A549 (cell line): ENCODE data around the gene OR51A7. TPM values are rescaled to one million over a fixed set of nuclear protein-coding genes. Genes with fewer than 3 reads are reported as not detected.

Source experiments
- ATAC-seq, 2 experiments: fragments of 200-7000 bp in 1 of 2; fragments of >200 bp in 1 of 2; cut with Nextera tagmentation in 1 of 2; cut with Tn5 transposase in 1 of 2; 3 replicates each; pipeline versions ENCODE4 v1.8.0 to v1.9.1; 2018 to 2020; ENCODE audit warnings: mild to moderate bottlenecking in 1 of 2, moderate library complexity in 1 of 2
- CTCF ChIA-PET: fragments of 300-600 bp; sonication (Branson Sonifier 250); formaldehyde crosslinking; extraction: SDS; loops from one replicate; lab custom pipeline; 2021; ENCODE audit warnings: antibody characterized with exemption, inconsistent platforms; lab: Yijun Ruan, JAX
- POLR2A ChIA-PET: fragments of 350-600 bp; formaldehyde crosslinking; extraction: SDS; loops from one replicate; lab custom pipeline; 2021; ENCODE audit warnings: antibody characterized with exemption, inconsistent platforms; lab: Yijun Ruan, JAX
- DNase-seq, 2 experiments: peaks; one replicate each; pipeline versions ENCODE4 v3.0.0 to v3.0.0-alpha.2; 2011 to 2016; ENCODE audit warnings: low read depth in 1 of 2, low spot score in 1 of 2
- FAIRE-seq: peaks from 2 replicates; lab custom pipeline; 2011; peaks lifted over from hg19 to GRCh38; lab: Jason Lieb, UNC
- H3K27ac ChIP-seq, 2 experiments: fragments of >200 bp; sonication (Bioruptor Twin); formaldehyde crosslinking; 3 replicates each; pipeline ENCODE4 v1.5.1; 2016 to 2017
- H3K4me1 ChIP-seq: fragments of >200 bp; sonication (Bioruptor Twin); formaldehyde crosslinking; 3 replicates; pipeline ENCODE4 v1.6.1; 2016
- H3K4me2 ChIP-seq: fragments of >200 bp; sonication (Bioruptor Twin); formaldehyde crosslinking; 3 replicates; pipeline ENCODE4 v1.6.1; 2016
- H3K4me3 ChIP-seq: fragments of >200 bp; sonication (Bioruptor Twin); formaldehyde crosslinking; 3 replicates; pipeline ENCODE4 v1.5.1; 2016
- H3K9me3 ChIP-seq: fragments of >200 bp; sonication (Bioruptor Twin); formaldehyde crosslinking; 3 replicates; pipeline ENCODE4 v1.6.1; 2016
- BHLHE40 ChIP-seq: IDR thresholded peaks from 2 replicates; pipeline ENCODE4 v1.6.1; 2012; ENCODE audit warnings: low read depth, low read length, inconsistent platforms
- CHD2 ChIP-seq: fragments of 150-350 bp; IDR thresholded peaks from 2 replicates; pipeline ENCODE4 v1.6.1; 2014; ENCODE audit warnings: low read length; ENCODE audit not compliant: partially characterized antibody
- EHMT2 ChIP-seq: fragments of 200-600 bp; sonication (generic); IDR thresholded peaks from 2 replicates; pipeline ENCODE4 v1.6.1; 2016; ENCODE audit warnings: antibody characterized with exemption, low read depth, mild to moderate bottlenecking, moderate library complexity
- HOXB5 ChIP-seq: fragments of 250-450 bp; sonication (Bioruptor Pico); IDR thresholded peaks from 2 replicates; pipeline ENCODE4 v1.5.0; 2020; ENCODE audit warnings: mild to moderate bottlenecking, moderate library complexity
- JUNB ChIP-seq: fragments of >200 bp; sonication (Bioruptor Twin); formaldehyde crosslinking; IDR thresholded peaks from 2 replicates; pipeline ENCODE4 v1.6.1; 2016
- KDM5A ChIP-seq: fragments of 200-600 bp; sonication (generic); IDR thresholded peaks from 2 replicates; pipeline ENCODE4 v1.6.1; 2016; ENCODE audit warnings: antibody characterized with exemption, mild to moderate bottlenecking
- MAFK ChIP-seq: fragments of 450-650 bp; IDR thresholded peaks from 2 replicates; pipeline ENCODE4 v1.6.1; 2014; ENCODE audit not compliant: partially characterized antibody
- NFE2L2 ChIP-seq: fragments of 150-350 bp; conservative IDR thresholded peaks from 2 replicates; pipeline ENCODE4 v1.6.1; 2014; ENCODE audit warnings: low read length
- NR3C1 ChIP-seq: fragments of >200 bp; sonication (Bioruptor Twin); formaldehyde crosslinking; IDR thresholded peaks from 3 replicates; pipeline ENCODE4 v1.6.1; 2017
- POLR2AphosphoS2 ChIP-seq: conservative IDR thresholded peaks from 2 replicates; pipeline ENCODE4 v1.6.1; 2012; ENCODE audit warnings: low read length, improper control_type of control experiment, inconsistent platforms
- RARB ChIP-seq: fragments of 250-450 bp; sonication (Bioruptor Pico); IDR thresholded peaks from 2 replicates; pipeline ENCODE4 v1.8.0; 2021; ENCODE audit warnings: mild to moderate bottlenecking, moderate library complexity
- RFX5 ChIP-seq: fragments of 450-650 bp; IDR thresholded peaks from 2 replicates; pipeline ENCODE4 v1.7.1; 2014; ENCODE audit warnings: antibody characterized with exemption, mild to moderate bottlenecking, moderate library complexity
- SREBF2 ChIP-seq: fragments of 450-650 bp; IDR thresholded peaks from 2 replicates; pipeline ENCODE4 v1.6.1; 2014; ENCODE audit warnings: mild to moderate bottlenecking, moderate library complexity
- TFCP2L1 ChIP-seq: fragments of 250-450 bp; sonication (Bioruptor Pico); IDR thresholded peaks from 2 replicates; pipeline ENCODE4 v1.5.0; 2021; ENCODE audit warnings: mild to moderate bottlenecking
- ZFP36 ChIP-seq: fragments of 450-650 bp; IDR thresholded peaks from 2 replicates; pipeline ENCODE4 v1.6.1; 2014; ENCODE audit warnings: borderline replicate concordance; ENCODE audit not compliant: partially characterized antibody
- WGBS: methylation state at CpG from one replicate; pipeline ENCODE4 v1.1.6; 2017; ENCODE audit errors: missing lambda C conversion rate; 5-methylcytosine and 5-hydroxymethylcytosine counted together
- polyA plus RNA-seq, 4 experiments: library from polyadenylated mRNA; depleted of rRNA in 3 of 4; stranded (reverse); fragments of >200 nt; fragmentation: RNase III in 1 of 4; extraction: RNeasy Plus Mini Kit Qiagen cat#74134 plus additional on column Dnase treatment in 1 of 4; gene quantifications; 2 replicates in 3 of 4; 3 replicates in 1 of 4; pipeline ENCODE4 v1.2.3, GENCODE V29; 2011 to 2017
- TF ChIP-seq, protein P1 (sequence below): fragments of 250-450 bp; sonication (Bioruptor Pico); IDR thresholded peaks from 2 replicates; pipeline ENCODE4 v1.5.0; 2021; ENCODE audit warnings: mild to moderate bottlenecking, moderate library complexity, borderline replicate concordance
- TF ChIP-seq, protein P2 (sequence below): fragments of 250-450 bp; sonication (Bioruptor Pico); IDR thresholded peaks from 2 replicates; pipeline ENCODE4 v1.5.0; 2020; ENCODE audit warnings: low read depth, mild to moderate bottlenecking, moderate library complexity

The OR51A7 gene
- polyA plus RNA-seq, 2 of the 4 experiments (the other 2 are of a cell fraction): not detected

DNA sequence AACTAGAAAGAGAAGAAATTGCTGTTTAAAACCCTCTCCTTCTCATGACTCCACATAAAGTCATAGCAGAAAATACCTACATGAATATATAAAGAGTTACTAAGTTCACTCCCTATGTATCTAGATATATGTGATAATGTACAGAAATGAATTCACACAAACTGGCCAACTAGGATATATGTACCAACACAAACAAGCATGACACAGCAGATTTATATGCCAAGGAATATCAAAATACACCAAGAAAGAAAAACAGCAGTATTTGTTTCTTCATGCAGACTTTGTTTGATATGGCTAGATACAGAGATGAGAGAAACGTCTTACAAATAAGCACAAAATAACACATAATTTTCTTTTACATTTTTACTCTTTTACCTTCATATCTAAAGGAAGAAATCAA lies 18.7 kb downstream of the OR51A7 start:
- TF ChIP-seq MAFK: peak; percentile 71
- peak; percentile 42 for TF ChIP-seq NFE2L2
- no peak for TF ChIP-seq ZFP36
- ATAC-seq: no peak
- POLR2A ChIA-PET: no interaction called here

DNA sequence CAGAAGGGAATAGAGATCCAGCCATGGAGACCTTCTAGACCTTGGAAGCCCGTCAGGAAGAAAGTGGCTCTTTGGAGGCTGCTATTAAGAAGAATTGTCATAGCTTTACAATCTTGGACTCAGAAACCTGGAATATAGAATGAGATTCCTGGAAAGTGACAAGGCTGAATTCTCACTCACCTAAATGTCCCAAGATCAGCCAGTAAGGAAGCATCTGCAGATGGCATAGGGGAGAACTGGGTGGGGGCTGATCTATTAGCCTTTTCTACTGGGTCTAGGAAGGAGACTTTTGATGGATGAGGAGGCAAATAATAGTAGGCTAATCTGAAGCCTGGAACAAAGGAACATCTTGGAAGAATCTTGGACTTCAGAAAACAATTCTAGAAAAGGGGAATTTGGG lies 20.7 kb downstream of the OR51A7 start, which contains the start of gene OR51G1:
OR51G1 (minus strand) TSS at position 101 of the 400 bp plus-strand sequence; CDS start at position 101, 0 bp downstream.
- CTCF ChIA-PET: no interaction called here

More for the DNA sequence above, 18.7 kb downstream of the OR51A7 start:
- CTCF ChIA-PET: no interaction called here
- no peaks in the 10 kb centered on the region for H3K9me3 ChIP-seq
- WGBS: 2% methylated on average over 1 of the region's 1 CpG
- H3K4me3 ChIP-seq: no peak overlapping the region
- no peak for DNase-seq
- H3K4me2 ChIP-seq: no peak overlapping the region
- no peak for FAIRE-seq
- H3K27ac ChIP-seq: no peak overlapping the region
- no peaks in the 10 kb centered on the region for H3K4me1 ChIP-seq

DNA sequence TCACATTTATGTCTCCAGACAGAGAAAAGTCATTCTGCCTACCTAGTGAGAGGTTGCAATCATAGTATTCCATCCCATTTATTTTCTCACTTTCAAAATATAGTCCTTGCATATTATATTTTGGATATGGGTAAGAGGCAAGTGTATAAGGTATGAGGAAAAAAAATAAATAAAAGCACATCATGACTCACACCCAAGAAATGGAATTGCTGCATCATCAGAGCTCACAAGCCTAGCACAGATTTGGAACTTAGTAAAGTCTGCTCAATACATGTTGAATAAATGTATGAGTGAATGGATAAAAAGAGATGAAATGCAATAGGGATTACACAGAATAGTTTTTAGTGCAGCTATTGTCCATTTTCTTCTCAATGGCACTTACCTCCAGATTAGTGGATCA lies 23.0 kb downstream of the OR51A7 start:
- no peak for ATAC-seq
- H3K9me3 ChIP-seq: no peaks in the 10 kb centered on the region
- no peak overlapping the region for H3K4me3 ChIP-seq
- ChIA-PET POLR2A (no interaction called here), CTCF (interaction anchor here (1.0 kb wide), 2 partner anchors 10 to 14 kb away, joined by 3 read pairs; no protein-coding TSS in a partner anchor)
- DNase-seq: no peak
- no peak for FAIRE-seq
- H3K27ac ChIP-seq: no peak overlapping the region
- H3K4me2 ChIP-seq: no peak overlapping the region
- H3K4me1 ChIP-seq: no peaks in the 10 kb centered on the region
- TF ChIP-seq ZFP36 (no peak), HOXB5 (no peak), EHMT2 (no peak), RARB (CRISPR knock-in tag) (no peak), NR3C1 (no peak), POLR2AphosphoS2 (no peak), RFX5 (no peak), TFCP2L1 (CRISPR knock-in tag) (no peak)

More for the DNA sequence above, 20.7 kb downstream of the OR51A7 start, which contains the start of gene OR51G1:
- POLR2A ChIA-PET: no interaction called here
- FAIRE-seq (no peak), ATAC-seq (no peak), DNase-seq (no peak)
- TF ChIP-seq CHD2 (no peak), JUNB (no peak), KDM5A (no peak)
- TF ChIP-seq, protein P1, sequence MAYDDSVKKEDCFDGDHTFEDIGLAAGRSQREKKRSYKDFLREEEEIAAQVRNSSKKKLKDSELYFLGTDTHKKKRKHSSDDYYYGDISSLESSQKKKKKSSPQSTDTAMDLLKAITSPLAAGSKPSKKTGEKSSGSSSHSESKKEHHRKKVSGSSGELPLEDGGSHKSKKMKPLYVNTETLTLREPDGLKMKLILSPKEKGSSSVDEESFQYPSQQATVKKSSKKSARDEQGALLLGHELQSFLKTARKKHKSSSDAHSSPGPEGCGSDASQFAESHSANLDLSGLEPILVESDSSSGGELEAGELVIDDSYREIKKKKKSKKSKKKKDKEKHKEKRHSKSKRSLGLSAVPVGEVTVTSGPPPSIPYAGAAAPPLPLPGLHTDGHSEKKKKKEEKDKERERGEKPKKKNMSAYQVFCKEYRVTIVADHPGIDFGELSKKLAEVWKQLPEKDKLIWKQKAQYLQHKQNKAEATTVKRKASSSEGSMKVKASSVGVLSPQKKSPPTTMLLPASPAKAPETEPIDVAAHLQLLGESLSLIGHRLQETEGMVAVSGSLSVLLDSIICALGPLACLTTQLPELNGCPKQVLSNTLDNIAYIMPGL (CRISPR knock-in tag): no peak
- TF ChIP-seq, protein P2, sequence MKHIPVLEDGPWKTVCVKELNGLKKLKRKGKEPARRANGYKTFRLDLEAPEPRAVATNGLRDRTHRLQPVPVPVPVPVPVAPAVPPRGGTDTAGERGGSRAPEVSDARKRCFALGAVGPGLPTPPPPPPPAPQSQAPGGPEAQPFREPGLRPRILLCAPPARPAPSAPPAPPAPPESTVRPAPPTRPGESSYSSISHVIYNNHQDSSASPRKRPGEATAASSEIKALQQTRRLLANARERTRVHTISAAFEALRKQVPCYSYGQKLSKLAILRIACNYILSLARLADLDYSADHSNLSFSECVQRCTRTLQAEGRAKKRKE (CRISPR knock-in tag): no peak
- Histone ChIP-seq H3K4me2 (no peak within 1 kb of the TSS), H3K27ac (no peak within 1 kb of the TSS), H3K4me1 (no peaks in the 10 kb centered on the region), H3K4me3 (no peak within 1 kb of the TSS), H3K9me3 (no peaks in the 10 kb centered on the region)
- 21% methylated on average over 1 of the region's 1 CpG for WGBS

DNA sequence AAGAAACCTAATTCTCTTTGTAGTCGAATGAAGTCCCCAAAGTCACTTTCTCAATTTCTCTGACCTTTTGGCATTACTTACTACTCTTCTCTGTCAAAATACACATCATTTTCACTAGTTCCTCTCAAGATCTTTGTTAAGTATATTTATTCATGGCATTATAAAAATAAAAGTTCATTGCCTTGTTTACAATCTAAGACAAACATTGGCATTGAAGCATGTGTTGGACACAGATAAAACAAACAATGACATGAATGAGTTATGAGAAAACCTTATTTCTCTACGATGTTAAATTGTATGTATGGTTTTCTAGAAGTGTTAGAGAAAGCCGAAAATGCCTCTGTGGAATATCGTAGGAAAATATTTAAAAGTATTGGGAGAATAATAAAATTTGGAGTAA lies 29.2 kb downstream of the OR51A7 start:
- WGBS: 6% methylated on average over 4 of the region's 4 CpGs
- ChIA-PET POLR2A (no interaction called here), CTCF (interaction anchor here (0.9 kb wide), 1 partner anchor 745 kb away, joined by 4 read pairs; no protein-coding TSS in a partner anchor)
- no peak overlapping the region for H3K4me2 ChIP-seq
- H3K27ac ChIP-seq: no peak overlapping the region
- H3K4me1 ChIP-seq: no peaks in the 10 kb centered on the region
- ATAC-seq (no peak), FAIRE-seq (no peak), DNase-seq (no peak)
- no peak overlapping the region for H3K4me3 ChIP-seq
- no peak for TF ChIP-seq BHLHE40
- no peak for TF ChIP-seq SREBF2
- TF ChIP-seq EHMT2: no peak
- H3K9me3 ChIP-seq: no peaks in the 10 kb centered on the region
